Small intestine (tissue), 7 donors: ENCODE data around the gene GDPD5. TPM values are rescaled to one million over a fixed set of nuclear protein-coding genes. Genes with fewer than 3 reads are reported as not detected.
A peak's percentile ranks its signal among the peaks of the same experiment; 100 is the strongest.

Source experiments
- DNase-seq, 2 donors: peaks; one replicate each; pipeline versions ENCODE4 v3.0.0 to v3.0.0-alpha.2; 2013
- FAIRE-seq: peaks from 2 replicates; lab custom pipeline; 2012; peaks lifted over from hg19 to GRCh38; lab: Jason Lieb, UNC
- H3K27ac ChIP-seq, 3 donors: one replicate each; pipeline ENCODE4 v1.5.1; 2013; ENCODE audit warnings: low read length in 2 of 3, mild to moderate bottlenecking in 2 of 3, control low read depth in 1 of 3, inconsistent platforms in 1 of 3, low read depth in 1 of 3, moderate library complexity in 1 of 3
- H3K27me3 ChIP-seq, 3 donors: one replicate each; pipeline ENCODE4 v1.6.1; 2013; ENCODE audit warnings: low read length in 3 of 3, inconsistent platforms in 1 of 3; ENCODE audit not compliant: control insufficient read depth in 3 of 3, insufficient read depth in 3 of 3
- H3K36me3 ChIP-seq, 3 donors: one replicate each; pipeline ENCODE4 v1.6.1; 2013; ENCODE audit warnings: low read length in 3 of 3, inconsistent platforms in 1 of 3, low read depth in 1 of 3, mild to moderate bottlenecking in 1 of 3, moderate library complexity in 1 of 3; ENCODE audit not compliant: control insufficient read depth in 3 of 3, insufficient read depth in 2 of 3
- H3K4me1 ChIP-seq, 3 donors: one replicate each; pipeline ENCODE4 v1.6.1; 2013; ENCODE audit warnings: low read length in 2 of 3, inconsistent platforms in 1 of 3, low read depth in 1 of 3, mild to moderate bottlenecking in 1 of 3, moderate library complexity in 1 of 3; ENCODE audit not compliant: control insufficient read depth in 3 of 3, insufficient read depth in 2 of 3
- H3K4me3 ChIP-seq, 3 donors: one replicate each; pipeline ENCODE4 v1.5.1; 2013; ENCODE audit warnings: low read length in 3 of 3, control low read depth in 1 of 3, inconsistent platforms in 1 of 3, low read depth in 1 of 3, mild to moderate bottlenecking in 1 of 3, moderate library complexity in 1 of 3
- H3K9me3 ChIP-seq, 2 donors: one replicate each; pipeline ENCODE4 v1.6.1; 2013; ENCODE audit warnings: low read depth in 1 of 2, low read length in 1 of 2; ENCODE audit not compliant: control insufficient read depth in 2 of 2, insufficient read depth in 1 of 2
- WGBS, 3 donors: extraction: QIAGEN DNeasy Blood & Tissue Kit; methylation state at CpG; one replicate each; pipeline ENCODE4 v1.1.7; 2013; 5-methylcytosine and 5-hydroxymethylcytosine counted together
- polyA plus RNA-seq, 4 donors: library from polyadenylated mRNA; stranded (reverse) in 3 of 4; unstranded in 1 of 4; fragments of 200-250 nt in 3 of 4; fragments of 120-200 nt in 1 of 4; gene quantifications; one replicate each; pipeline versions ENCODE4 v1.2.1 to v1.2.3, GENCODE V29; 2013
- donor health status: healthy with polysubstance abuse.
- donor health status: control.
- donor health status: control.
- donor health status: Bipolar disorder and iron deficiency.
- donor health status: healthy.

The GDPD5 gene
- polyA plus RNA-seq, 4 donors = 1.1 to 82.7 (median 6.1) TPM

- Histone ChIP-seq H3K4me1 (peaks cover 0 to 8% (median 0%) of the 10 kb centered on the region in 3 donors), H3K9me3 (no peaks in the 10 kb centered on the region), H3K4me3 (no peak overlapping the region), H3K36me3 (peaks cover 0 to 85% (median 0%) of the 10 kb centered on the region in 3 donors), H3K27me3 (no peaks in the 10 kb centered on the region), H3K27ac (no peak overlapping the region)
- no peak for FAIRE-seq
- WGBS, 3 donors = 86 to 90% (median 88%) methylated on average over 6 of the region's 6 CpGs
- no peak for DNase-seq
Measured at GRCh38 chr11:75473684-75474083, 52.1 kb downstream of the GDPD5 start.

GRCh38 chr11:75472081-75472732, 53.5 kb downstream of the GDPD5 start:
- no peaks in the 10 kb centered on the region for H3K9me3 ChIP-seq
- H3K4me1 ChIP-seq = peaks cover 0 to 8% (median 0%) of the 10 kb centered on the region in 3 donors
- no peak overlapping the region for H3K4me3 ChIP-seq
- H3K27ac ChIP-seq = no peak overlapping the region
- H3K36me3 ChIP-seq = peaks cover 0 to 88% (median 0%) of the 10 kb centered on the region in 3 donors
- no peaks in the 10 kb centered on the region for H3K27me3 ChIP-seq
- DNase-seq (no peak), FAIRE-seq (no peak)
- 93 to 97% (median 95%) methylated on average over 5 of the region's 5 CpGs for WGBS, 3 donors

GRCh38 chr11:75471176-75471973, 54.4 kb downstream of the GDPD5 start:
- FAIRE-seq = no peak
- Histone ChIP-seq H3K4me1 (peaks cover 0 to 8% (median 0%) of the 10 kb centered on the region in 3 donors), H3K27ac (no peak overlapping the region), H3K27me3 (no peaks in the 10 kb centered on the region), H3K9me3 (no peaks in the 10 kb centered on the region), H3K4me3 (no peak overlapping the region), H3K36me3 (peaks cover 0 to 89% (median 0%) of the 10 kb centered on the region in 3 donors)
- 80 to 92% (median 84%) methylated on average over 6 to 7 of the region's 7 CpGs for WGBS, 3 donors
- no peak for DNase-seq

- FAIRE-seq (no peak), DNase-seq (no peak)
- peaks cover 0 to 6% (median 0%) of the 10 kb centered on the region in 3 donors for H3K4me1 ChIP-seq
- no peak overlapping the region for H3K27ac ChIP-seq
- no peaks in the 10 kb centered on the region for H3K27me3 ChIP-seq
- no peak overlapping the region for H3K4me3 ChIP-seq
- 87 to 94% (median 88%) methylated on average over 7 of the region's 7 CpGs for WGBS, 3 donors
- H3K36me3 ChIP-seq = peaks cover 0 to 89% (median 0%) of the 10 kb centered on the region in 3 donors
- no peaks in the 10 kb centered on the region for H3K9me3 ChIP-seq
Measured at GRCh38 chr11:75470476-75471080, 55.2 kb downstream of the GDPD5 start.

- Histone ChIP-seq H3K36me3 (peaks cover 0 to 88% (median 0%) of the 10 kb centered on the region in 3 donors), H3K4me3 (no peak overlapping the region), H3K27me3 (no peaks in the 10 kb centered on the region), H3K4me1 (no peaks in the 10 kb centered on the region), H3K9me3 (no peaks in the 10 kb centered on the region), H3K27ac (no peak overlapping the region)
- no peak for DNase-seq
- 69 to 87% (median 87%) methylated on average over 6 of the region's 6 CpGs for WGBS, 3 donors
- no peak for FAIRE-seq
Measured at GRCh38 chr11:75469785-75470405, 55.8 kb downstream of the GDPD5 start.

- Histone ChIP-seq H3K9me3 (no peaks in the 10 kb centered on the region), H3K27me3 (no peaks in the 10 kb centered on the region), H3K4me1 (no peaks in the 10 kb centered on the region), H3K4me3 (no peak overlapping the region), H3K36me3 (peaks cover 0 to 88% (median 0%) of the 10 kb centered on the region in 3 donors), H3K27ac (peak overlapping the region in 1 of 3 donors; percentile 15)
- no peak for FAIRE-seq
- DNase-seq = no peak
- WGBS, 3 donors = 59 to 70% (median 67%) methylated on average over 14 of the region's 14 CpGs
Measured at GRCh38 chr11:75468534-75469340, 57.0 kb downstream of the GDPD5 start.

GRCh38 chr11:75467881-75468280, 57.9 kb downstream of the GDPD5 start:
- H3K4me3 ChIP-seq = no peak overlapping the region
- no peaks in the 10 kb centered on the region for H3K27me3 ChIP-seq
- 77 to 94% (median 90%) methylated on average over 4 of the region's 4 CpGs for WGBS, 3 donors
- no peaks in the 10 kb centered on the region for H3K4me1 ChIP-seq
- FAIRE-seq (no peak), DNase-seq (no peak)
- H3K36me3 ChIP-seq = peaks cover 0 to 88% (median 0%) of the 10 kb centered on the region in 3 donors
- H3K9me3 ChIP-seq = no peaks in the 10 kb centered on the region
- H3K27ac ChIP-seq = no peak overlapping the region
